SIG-M5 treated with dmso at 0.1 percent for 504 hours (cell line): ENCODE results near the gene USB1.

Source experiments
- DNase-seq: peaks from one replicate; lab custom pipeline; 2025; ENCODE audit not compliant: unreplicated experiment; lab: John Stamatoyannopoulos, UW

USB1 gene

DNA sequence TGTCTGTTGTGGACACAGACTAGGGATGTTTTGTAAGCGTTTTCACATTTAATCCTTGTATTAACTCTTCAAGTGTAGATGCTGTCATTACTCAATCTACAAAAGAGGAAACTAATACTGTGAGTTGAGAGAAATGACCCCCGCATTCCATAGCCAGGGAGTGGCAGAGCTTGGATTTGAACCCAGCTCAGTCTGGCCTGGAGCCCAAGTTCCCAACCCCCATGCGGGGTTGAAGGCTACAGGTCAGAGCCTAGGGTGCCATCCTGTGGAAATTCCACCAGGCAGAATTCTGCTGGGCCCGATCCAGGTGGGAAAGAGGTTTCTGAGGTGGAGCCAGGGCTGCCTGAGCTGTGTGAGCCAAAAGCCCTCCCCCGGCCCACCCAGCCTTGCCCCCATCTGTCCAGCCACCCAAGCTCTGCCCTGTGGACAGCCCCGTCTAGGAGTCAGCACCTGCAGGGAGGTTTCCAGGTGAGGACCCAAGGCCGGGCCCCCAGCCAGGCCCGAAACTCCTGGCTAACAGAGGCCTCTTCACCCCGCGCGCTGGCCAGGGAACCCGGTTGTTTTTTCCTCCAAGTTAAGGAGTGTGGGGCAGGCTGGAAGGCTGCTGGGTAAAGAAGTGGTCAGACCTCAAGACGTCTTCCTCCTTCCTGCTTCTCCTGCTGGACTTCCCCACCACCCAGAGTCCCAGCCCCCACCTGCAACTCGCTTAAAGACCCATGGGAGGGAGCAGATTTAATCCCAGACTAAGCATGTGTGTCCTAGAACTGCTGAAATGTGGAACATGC is 30.0 kb downstream of the USB1 start:
- no peak for DNase-seq

DNA sequence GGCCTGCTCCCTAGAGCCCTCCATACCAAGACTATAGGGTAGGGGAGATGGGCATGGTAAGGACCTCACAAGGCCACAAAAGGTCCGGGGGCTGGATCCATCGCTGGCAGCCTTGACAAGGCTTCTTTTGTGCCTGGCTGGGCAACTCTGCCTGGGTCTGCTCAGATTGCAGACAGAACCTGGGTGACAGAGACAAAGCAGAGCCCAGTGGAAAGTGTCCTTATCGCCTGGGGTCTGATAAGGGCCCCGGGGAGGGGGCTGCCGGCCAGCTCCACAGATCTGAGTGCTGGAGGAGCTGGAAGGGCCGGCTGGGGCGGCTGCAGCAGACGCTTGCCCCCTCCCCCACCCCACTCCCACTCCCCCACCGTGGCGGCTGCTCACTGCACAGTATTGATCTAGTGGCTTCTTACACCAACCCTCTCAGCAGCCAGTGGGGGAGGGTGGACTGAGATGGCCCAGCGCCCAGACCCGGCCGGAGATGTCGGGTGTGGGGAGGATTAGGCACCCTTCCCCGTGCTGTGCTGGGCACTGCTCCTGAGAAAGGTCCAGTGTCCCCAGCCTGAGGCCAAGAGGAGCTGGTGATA is 31.6 kb downstream of the USB1 start:
- DNase-seq = no peak

DNA sequence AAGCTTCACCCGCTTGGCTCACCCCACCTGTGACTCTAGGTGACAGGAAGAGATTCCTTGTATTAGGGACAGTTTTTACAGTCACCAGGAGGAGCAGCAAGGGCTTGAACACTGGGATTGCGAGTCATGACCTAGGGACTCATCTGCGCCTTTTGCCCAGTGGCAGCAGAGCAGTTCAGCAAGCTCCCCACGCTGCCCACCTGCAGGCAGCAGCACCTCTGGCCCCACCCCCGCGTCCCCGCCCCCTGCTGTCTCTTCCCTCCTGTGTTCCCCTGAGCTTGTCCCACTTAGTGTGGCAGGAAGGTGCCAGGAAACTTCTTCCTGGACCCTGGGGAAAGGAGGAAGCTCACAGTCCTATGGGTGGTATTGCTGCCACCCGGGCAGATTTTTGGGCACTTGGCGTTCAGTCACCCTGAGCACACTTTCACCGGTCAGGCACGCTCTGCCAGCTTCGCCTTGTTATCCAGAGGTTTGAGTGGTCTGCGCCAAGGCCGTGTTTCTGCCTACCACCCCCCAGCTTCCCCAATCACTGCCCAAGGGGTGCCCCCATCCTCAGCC is 33.0 kb downstream of the USB1 start:
- no peak for DNase-seq

DNA sequence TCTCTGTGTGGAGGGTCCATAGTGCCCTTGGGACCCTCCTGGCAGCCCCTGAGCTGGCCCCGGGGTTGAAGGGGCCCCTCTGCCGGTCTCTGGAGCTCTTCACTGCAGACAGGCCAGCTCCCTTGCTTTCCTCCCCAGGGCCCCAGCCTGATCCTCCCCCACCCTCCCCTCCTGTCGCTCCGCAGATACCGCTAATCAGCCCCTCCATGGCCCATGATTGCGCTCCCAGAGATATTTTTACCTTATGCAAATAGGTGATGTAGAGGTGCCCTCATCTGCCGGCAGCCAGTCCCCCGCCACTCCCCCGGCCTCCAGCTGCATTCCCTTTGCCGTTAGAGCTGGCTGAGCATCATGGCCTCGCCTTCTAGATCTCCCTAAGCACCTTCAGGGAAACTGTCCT is 33.6 kb downstream of the USB1 start:
- DNase-seq = no peak

DNA sequence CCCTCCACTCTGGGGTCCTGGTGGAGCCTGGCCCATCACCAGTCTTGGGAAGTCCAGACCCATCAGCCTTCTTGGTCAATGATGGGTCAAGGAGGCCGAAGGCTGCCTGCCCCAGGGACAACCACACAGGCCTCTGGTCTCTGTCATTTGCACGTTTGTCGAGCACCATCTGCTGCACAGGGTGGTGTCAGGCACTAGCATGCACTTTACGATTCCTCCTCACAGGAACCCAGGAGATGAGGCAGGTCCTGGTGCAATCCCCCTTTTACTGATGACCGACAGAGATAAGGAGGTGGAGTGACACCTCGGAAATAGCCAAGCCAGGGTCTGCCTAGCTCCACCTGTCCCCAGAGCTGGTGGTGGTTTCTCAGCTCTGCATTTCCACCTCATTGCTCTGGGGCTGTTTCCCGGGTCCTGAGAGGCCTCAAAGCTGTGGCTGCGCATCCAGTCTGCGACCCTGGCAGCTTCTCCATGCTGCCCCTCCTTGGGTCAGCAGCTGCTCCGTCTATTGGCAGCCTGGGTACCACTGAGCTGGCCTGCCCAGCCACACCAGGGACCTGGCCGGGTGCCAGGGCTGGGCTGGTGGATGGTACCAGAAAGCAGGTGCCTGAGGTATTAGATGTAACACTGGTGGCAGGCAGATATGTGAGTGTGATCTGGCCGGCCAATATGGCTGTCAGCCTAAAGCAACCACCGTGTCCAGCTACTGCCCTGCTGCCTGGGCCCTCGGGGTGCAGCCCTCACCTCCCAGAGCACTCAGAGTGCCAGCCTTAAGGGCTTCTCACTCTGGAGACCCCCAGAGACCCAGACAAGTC is 34.4 kb downstream of the USB1 start:
- DNase-seq = no peak

DNA sequence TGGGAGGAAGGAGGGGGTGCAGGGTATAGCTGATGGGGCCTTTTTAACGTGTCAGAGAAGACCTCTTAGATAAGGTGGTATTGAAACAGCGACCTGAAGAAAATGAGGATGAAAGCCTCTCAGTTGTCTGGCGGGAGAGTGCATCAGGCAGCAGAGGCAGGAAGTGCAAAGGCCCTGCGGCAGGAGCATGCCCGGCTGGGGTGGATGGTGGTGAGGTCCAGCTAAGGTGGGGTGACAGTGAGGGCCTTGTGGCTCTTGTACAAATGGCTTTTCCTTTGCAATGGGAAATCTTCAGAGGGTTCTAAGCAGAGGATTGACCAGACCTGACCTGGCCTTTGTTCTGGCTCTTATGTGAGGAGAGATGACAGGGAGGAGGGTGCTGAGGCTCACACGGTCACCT is 35.7 kb downstream of the USB1 start:
- no peak for DNase-seq

DNA sequence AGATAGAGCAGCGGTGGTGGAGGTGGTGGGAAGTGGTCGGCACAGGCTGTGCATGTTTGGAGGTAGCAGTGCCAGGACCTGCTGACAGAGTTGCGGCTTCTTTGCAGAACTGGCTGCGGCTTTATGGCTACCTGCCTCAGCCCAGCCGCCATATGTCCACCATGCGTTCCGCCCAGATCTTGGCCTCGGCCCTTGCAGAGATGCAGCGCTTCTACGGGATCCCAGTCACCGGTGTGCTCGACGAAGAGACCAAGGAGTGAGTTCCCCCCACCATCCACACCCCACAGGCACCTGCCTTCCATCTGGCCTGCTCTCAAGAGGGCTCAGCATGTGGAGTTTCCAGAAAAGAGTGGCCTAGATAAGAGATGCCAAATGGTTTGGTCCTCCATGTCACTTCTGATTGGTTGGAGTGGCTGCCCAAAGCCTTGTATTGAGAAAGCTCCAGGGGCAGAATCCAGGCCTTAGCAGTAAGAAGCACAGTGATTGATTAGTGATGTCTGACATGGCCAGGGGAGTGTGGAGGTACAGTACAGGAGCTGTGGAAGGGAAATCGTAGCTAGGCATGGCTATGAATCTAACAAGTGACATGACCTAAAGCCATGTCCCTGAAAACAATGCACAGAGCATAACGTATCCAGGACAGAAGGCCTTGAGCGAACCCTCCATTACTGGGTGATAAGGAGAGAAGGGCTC is 36.3 kb downstream of the USB1 start:
- no peak for DNase-seq

DNA sequence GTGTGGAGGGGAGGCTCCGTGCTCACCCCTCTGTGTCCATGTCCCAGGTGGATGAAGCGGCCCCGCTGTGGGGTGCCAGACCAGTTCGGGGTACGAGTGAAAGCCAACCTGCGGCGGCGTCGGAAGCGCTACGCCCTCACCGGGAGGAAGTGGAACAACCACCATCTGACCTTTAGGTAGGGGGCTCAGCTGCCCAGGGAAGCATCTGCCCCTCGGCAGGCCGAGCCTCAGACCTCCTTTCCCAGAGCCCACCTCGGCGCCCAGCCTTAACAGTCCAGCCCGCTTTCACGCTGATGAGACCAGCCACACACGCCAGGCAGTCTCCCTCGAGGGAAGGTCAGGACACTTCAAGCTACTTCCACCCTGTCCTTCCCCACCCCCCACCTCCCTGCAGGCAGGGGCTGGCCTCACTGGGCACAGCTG is 37.0 kb downstream of the USB1 start:
- no peak for DNase-seq

DNA sequence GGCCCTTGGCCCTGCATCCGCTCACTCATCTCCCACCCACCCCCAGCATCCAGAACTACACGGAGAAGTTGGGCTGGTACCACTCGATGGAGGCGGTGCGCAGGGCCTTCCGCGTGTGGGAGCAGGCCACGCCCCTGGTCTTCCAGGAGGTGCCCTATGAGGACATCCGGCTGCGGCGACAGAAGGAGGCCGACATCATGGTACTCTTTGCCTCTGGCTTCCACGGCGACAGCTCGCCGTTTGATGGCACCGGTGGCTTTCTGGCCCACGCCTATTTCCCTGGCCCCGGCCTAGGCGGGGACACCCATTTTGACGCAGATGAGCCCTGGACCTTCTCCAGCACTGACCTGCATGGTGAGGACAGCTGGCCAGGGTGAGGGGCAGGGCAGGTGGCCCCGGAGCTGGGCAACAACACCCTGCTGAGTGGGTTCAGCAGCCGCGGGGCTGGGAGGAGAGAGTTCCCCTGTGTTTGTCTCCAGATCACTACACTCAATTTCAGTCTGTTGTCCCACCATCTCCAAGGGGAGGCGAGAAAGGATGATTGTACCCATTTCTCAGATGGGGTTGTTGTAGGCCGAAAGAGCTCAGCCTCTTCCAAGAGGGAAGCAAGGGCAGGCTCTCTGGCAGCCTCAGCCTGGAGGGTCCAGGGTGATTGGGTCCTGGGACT is 38.8 kb downstream of the USB1 start:
- DNase-seq = no peak

DNA sequence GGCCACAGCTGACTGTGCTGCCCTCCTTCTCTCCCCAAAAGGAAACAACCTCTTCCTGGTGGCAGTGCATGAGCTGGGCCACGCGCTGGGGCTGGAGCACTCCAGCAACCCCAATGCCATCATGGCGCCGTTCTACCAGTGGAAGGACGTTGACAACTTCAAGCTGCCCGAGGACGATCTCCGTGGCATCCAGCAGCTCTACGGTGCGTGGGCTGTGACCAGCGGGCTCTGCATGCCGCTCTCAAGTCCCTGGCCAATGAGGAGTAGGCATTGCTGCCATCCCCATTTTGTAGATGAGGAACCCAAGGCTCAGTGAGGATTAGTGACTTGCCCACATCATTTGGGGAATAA is 39.3 kb downstream of the USB1 start:
- no peak for DNase-seq

DNA sequence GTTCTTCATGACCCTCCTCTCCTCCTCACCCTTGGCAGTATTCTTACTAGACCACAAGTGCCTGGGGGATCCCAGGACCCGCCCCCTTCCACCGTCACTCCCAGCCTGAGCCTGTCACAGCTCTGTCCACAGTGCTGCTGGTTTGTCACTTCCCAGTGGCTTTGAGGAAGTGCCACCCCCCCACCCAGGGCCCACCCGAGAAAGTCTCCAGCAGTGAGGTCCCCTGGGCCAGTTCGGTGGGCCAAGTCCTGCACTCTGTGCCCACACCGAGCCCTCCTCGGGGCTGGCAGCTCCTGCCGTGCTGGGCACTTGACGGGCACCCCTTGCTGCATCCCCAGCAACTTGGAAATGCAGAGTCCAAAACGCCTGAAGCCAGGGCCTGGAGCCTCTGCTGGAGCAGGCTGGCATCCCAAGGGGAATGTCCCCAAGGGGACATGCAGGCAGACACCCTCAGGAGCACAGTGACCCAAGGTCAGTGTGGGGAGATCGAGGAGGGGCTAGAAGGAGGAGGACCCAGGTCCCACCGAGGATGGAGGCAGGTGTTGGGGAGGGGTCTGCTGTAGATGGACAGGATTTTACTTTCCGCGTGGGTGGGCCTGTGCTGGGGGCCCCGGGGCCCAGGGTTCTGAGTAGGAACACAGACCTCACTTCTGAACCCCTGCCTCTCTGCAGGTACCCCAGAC is 39.9 kb downstream of the USB1 start:
- no peak for DNase-seq

DNA sequence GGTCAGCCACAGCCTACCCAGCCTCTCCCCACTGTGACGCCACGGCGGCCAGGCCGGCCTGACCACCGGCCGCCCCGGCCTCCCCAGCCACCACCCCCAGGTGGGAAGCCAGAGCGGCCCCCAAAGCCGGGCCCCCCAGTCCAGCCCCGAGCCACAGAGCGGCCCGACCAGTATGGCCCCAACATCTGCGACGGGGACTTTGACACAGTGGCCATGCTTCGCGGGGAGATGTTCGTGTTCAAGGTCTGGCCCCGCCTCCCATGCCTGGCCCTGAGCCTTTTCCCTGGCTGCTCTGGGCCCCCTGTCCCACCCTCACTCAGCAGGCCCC is 40.4 kb downstream of the USB1 start:
- DNase-seq = no peak

DNA sequence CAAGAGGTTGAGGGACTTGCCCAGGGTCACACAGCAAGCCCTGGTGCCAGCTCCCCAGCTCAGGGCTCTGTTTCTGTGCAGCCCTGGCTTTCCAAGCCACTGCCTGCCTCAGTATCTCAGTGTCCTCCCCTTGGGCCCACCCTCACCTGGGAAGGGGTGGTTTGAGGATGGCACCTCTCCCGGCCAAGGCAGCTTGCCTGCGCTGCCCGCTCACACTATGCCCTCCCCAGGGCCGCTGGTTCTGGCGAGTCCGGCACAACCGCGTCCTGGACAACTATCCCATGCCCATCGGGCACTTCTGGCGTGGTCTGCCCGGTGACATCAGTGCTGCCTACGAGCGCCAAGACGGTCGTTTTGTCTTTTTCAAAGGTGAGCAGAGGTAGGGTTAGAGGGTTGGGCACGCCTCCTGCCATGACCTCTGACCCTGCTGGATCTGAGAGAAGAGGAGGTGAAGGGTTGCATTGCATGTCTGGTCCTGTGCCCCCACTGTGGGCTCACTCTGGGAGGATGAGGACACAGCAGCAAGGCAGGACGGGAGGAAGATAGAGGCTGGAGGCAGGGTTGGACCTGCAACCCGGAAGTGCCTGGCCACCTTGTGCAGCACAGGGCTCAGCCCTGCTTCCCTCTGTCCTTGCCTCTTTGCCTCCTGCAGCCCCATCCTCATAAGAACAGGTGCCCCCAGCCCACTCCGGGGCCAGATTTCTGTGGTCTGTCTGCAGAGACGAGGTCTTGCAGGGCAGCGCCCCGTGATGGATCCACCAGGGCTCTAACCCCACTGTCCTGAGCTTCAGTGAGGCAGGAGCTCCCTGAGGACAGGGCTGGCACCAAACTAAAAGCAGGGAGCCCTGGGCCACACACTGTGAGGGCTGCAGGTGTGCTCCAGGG is 41.0 kb downstream of the USB1 start:
- no peak for DNase-seq

DNA sequence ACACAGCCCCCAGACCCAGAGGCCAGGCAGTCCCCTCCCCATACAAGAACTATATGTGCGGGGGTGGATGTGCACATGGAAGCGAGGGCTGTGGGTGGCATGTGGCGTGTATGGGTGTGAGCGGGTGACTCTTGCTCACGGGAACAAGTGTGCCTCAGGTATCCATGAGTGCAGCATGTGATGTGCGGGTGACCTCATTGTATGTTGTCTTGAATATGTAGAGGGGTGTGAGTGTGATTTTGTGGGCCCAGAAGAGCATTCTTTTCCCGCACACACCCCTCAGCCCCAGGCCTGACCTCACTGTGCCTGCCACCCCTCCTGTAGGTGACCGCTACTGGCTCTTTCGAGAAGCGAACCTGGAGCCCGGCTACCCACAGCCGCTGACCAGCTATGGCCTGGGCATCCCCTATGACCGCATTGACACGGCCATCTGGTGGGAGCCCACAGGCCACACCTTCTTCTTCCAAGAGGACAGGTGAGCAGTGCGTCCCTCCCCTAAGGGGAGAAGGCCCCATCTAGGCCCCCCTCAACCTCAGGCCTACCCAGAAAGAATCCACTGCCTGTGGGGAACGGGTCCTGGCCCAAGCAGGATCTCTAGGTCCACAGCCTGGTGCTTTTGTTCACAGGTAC is 41.8 kb downstream of the USB1 start:
- no peak for DNase-seq

DNA sequence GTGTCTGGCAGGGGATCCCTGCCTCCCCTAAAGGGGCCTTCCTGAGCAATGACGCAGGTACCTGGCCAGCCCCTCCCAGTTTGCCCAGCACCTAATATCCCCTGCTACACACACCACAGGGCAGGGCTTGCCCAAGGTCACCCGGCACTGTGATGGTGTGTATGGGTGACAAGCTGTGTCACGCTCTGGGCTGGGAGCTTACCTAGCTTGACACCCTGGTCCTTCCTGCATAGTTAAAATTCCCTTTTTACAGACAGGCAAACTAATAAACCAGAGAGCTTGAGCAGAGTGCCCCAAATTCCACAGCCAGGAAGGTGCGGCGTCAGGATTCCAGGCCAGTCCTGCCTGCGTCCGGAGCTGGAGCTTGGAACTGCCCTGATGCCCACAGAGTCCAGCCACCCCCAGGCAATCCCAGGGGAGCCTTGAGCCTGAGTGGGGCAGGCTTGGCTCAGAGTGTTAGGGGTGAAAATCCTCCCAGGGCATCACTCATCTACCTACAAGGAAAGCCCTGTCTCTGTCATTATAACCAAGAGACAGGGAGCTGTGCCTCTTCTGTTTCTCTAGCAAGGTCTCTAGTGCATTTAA is 42.5 kb downstream of the USB1 start:
- DNase-seq = no peak

DNA sequence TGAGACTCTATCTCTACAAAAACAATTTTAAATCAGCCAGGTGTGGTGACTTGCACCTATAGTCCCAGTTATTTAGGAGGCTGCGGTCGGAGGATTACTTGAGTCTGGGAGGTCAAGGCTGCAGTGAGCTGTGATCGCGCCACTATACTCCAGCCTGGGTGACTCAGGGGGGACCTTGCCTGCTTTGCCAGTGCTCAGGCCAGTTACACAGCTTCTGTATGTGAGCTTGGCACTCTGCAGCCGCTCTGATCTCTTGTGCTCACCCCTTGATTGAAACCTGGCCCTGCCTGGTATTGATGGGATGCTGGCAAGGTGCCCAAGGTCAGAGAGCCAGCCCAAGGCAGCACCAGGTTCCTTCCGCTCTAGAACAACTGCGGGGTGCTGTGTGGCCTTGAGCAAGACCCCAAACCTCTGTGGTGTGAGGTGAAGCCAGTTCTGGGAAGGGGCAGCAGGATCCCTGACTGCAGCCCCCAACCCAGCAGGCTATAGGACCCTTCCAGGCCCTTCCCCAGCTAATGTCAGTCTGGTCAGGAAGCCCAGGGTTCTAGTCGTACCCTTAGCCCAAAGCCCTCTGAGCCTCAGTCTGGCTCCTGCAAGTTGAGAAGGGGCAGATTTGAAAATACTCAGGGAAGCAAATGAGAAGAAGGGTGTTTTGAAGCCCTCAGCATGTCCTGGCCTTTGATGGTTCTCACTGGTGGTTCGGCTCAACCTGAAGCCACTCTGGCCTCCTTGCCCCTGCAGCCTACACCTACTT is 43.2 kb downstream of the USB1 start:
- no peak for DNase-seq

DNA sequence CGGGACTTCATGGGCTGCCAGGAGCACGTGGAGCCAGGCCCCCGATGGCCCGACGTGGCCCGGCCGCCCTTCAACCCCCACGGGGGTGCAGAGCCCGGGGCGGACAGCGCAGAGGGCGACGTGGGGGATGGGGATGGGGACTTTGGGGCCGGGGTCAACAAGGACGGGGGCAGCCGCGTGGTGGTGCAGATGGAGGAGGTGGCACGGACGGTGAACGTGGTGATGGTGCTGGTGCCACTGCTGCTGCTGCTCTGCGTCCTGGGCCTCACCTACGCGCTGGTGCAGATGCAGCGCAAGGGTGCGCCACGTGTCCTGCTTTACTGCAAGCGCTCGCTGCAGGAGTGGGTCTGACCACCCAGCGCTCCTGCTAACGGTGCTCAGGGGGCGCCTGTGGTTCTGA is 43.9 kb downstream of the USB1 start:
- DNase-seq = no peak
